WTC11 (cell line): ENCODE measurements around the gene OR2A12. TPM values are rescaled to one million over a fixed set of nuclear protein-coding genes. Genes with fewer than 3 reads are reported as not detected.

Source experiments
- total RNA-seq: library from RNA; stranded (reverse); gene quantifications from 3 replicates; pipeline ENCODE4 v1.2.3, GENCODE V29; 2021

OR2A12 gene
- total RNA-seq, 1 experiment from 2014 or later = not detected

Other genes with a start within 250 kb of the OR2A12 start
- gene TCAF1, start 184.1 kb upstream of the OR2A12 start, total RNA-seq = 39.8 to 52.7 TPM (median 42.0 TPM) in 3 replicates
- not detected in 3 replicates for gene OR2F2, start 151.0 kb upstream of the OR2A12 start, total RNA-seq
- not detected in 3 replicates for gene OR2F1, start 131.4 kb upstream of the OR2A12 start, total RNA-seq
- gene OR6B1, start 86.0 kb upstream of the OR2A12 start, total RNA-seq = not detected in 3 replicates
- gene OR2A5, start 37.3 kb upstream of the OR2A12 start, total RNA-seq = not detected in 3 replicates
- not detected in 3 replicates for gene OR2A25, start 16.5 kb upstream of the OR2A12 start, total RNA-seq
- gene OR2A2, start 23.3 kb downstream of the OR2A12 start, total RNA-seq = not detected in 3 replicates
- gene OR2A14, start 36.9 kb downstream of the OR2A12 start, total RNA-seq = not detected in 3 replicates
- gene CTAGE4, start 97.2 kb downstream of the OR2A12 start, total RNA-seq = 18.3 to 23.3 TPM (median 20.9 TPM) in 3 replicates
- gene ARHGEF35, start 109.6 kb downstream of the OR2A12 start, total RNA-seq = 28.1 to 39.2 TPM (median 37.0 TPM) in 3 replicates
- 0.20 to 0.37 TPM (median 0.27 TPM) in 3 replicates for gene OR2A42, start 153.3 kb downstream of the OR2A12 start, total RNA-seq
- gene OR2A7, start 178.5 kb downstream of the OR2A12 start, total RNA-seq = 6.3 to 9.9 TPM (median 9.4 TPM) in 3 replicates
- gene CTAGE8, start 183.0 kb downstream of the OR2A12 start, total RNA-seq = 5.6 to 8.4 TPM (median 7.9 TPM) in 3 replicates
- gene OR2A1, start 226.1 kb downstream of the OR2A12 start, total RNA-seq = 0.15 to 0.27 TPM in 2 of 3 replicates, not detected in the other